ENCODE results near the gene C4orf51.
"Not testable (repeated sequence)": the region's sequence is repeated elsewhere in the genome, so short reads cannot be mapped to it uniquely, and the experiment has no call there.

C4orf51 gene

GRCh38 chr4:145679991-145680455, at the start of gene C4orf51:
Gene C4orf51 (plus strand): TSS chr4:145680146. CDS start chr4:145680204, 58 bp downstream.
- no peak within 1 kb of the TSS for H3K9ac ChIP-seq (ENCODE audit: low read depth in 1 of 2, low read length in 2 of 2)
- peak within 1 kb of the TSS; percentile 53 for H3K27ac ChIP-seq (ENCODE audit: low read depth, low read length)
- peak within 1 kb of the TSS; percentile 40 to 57 for H3K4me3 ChIP-seq (ENCODE audit: low read depth in 1 of 2, low read length in 2 of 2)
- H3K9me3 ChIP-seq (ENCODE audit: control insufficient read depth in 1 of 2, low read length in 2 of 2): no peaks in the 10 kb centered on the region
- H3K36me3 ChIP-seq (ENCODE audit: control insufficient read depth in 1 of 2, insufficient read depth in 2 of 2, low read length in 2 of 2): no peaks in the 10 kb centered on the region
- peaks cover 20% of the 10 kb centered on the region in 2 donors for H3K4me1 ChIP-seq (ENCODE audit: control insufficient read depth in 1 of 2, insufficient read depth in 2 of 2, low read length in 2 of 2)
- H3K27me3 ChIP-seq (ENCODE audit: control insufficient read depth in 1 of 2, insufficient read depth in 2 of 2, low read length in 2 of 2): no peaks in the 10 kb centered on the region

GRCh38 chr4:145635117-145635516, 44.8 kb upstream of the C4orf51 start:
- H3K36me3 ChIP-seq (ENCODE audit: control insufficient read depth in 1 of 2, insufficient read depth in 2 of 2, low read length in 2 of 2): peaks cover 5 to 8% of the 10 kb centered on the region in 2 donors
- H3K4me1 ChIP-seq (ENCODE audit: control insufficient read depth in 1 of 2, insufficient read depth in 2 of 2, low read length in 2 of 2): no peaks in the 10 kb centered on the region
- H3K27ac ChIP-seq (ENCODE audit: low read depth, low read length): no peak overlapping the region
- H3K27me3 ChIP-seq (ENCODE audit: control insufficient read depth in 1 of 2, insufficient read depth in 2 of 2, low read length in 2 of 2): no peaks in the 10 kb centered on the region
- no peaks in the 10 kb centered on the region for H3K9me3 ChIP-seq (ENCODE audit: control insufficient read depth in 1 of 2, low read length in 2 of 2)
- no peak overlapping the region for H3K9ac ChIP-seq (ENCODE audit: low read depth in 1 of 2, low read length in 2 of 2)
- H3K4me3 ChIP-seq (ENCODE audit: low read depth in 1 of 2, low read length in 2 of 2): no peak overlapping the region

DNA sequence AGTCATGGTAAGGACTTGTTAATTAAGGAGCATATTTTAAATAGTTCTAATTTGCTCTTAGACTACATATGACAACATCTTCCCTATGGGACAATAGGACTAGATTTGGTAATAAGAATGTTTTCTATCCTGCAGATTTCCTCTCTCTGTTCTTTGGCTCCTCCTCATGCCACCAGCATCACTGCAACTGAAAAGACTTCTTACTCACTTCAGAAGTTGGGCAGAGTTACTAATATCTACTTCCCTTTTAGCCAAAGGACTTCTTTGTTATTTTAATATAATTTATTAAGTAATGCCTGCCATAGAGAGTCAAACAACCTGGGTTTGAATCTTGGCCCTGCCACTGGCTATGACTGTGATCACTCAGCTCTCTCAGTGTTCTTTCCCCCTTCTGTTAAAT, 44.3 kb upstream of the C4orf51 start:
- H3K27me3 ChIP-seq (ENCODE audit: control insufficient read depth in 1 of 2, insufficient read depth in 2 of 2, low read length in 2 of 2): no peaks in the 10 kb centered on the region
- H3K27ac ChIP-seq (ENCODE audit: low read depth, low read length): no peak overlapping the region
- H3K4me1 ChIP-seq (ENCODE audit: control insufficient read depth in 1 of 2, insufficient read depth in 2 of 2, low read length in 2 of 2): no peaks in the 10 kb centered on the region
- no peak overlapping the region for H3K9ac ChIP-seq (ENCODE audit: low read depth in 1 of 2, low read length in 2 of 2)
- no peak overlapping the region for H3K4me3 ChIP-seq (ENCODE audit: low read depth in 1 of 2, low read length in 2 of 2)
- no peaks in the 10 kb centered on the region for H3K9me3 ChIP-seq (ENCODE audit: control insufficient read depth in 1 of 2, low read length in 2 of 2)
- peaks cover 5 to 8% of the 10 kb centered on the region in 2 donors for H3K36me3 ChIP-seq (ENCODE audit: control insufficient read depth in 1 of 2, insufficient read depth in 2 of 2, low read length in 2 of 2)

DNA sequence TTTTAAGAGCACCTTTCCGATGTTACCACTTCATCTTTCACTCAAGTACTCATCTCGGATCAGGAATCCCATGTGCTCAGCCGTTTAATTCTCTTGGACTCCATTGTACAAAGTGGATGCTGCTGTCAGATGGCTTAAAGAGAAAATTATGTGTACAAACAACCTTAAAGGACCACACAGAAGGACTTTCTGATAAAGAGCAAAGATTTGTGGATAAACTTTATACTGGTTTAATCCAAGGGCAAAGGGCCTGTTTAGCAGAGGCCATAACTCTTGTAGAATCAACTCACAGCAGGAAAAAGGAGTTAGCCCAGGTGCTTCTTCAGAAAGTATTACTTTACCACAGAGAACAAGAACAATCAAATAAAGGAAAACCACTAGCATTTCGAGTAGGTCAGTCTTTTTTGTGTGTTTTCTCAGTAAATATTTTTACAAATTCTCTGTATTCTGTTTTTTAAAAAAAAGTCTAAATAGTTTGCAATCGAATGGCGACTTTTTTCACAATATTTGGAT, 40.7 kb upstream of the C4orf51 start:
- Histone ChIP-seq H3K4me1 (ENCODE audit: control insufficient read depth in 1 of 2, insufficient read depth in 2 of 2, low read length in 2 of 2) (no peaks in the 10 kb centered on the region), H3K36me3 (ENCODE audit: control insufficient read depth in 1 of 2, insufficient read depth in 2 of 2, low read length in 2 of 2) (peaks cover 16 to 20% of the 10 kb centered on the region in 2 donors), H3K27me3 (ENCODE audit: control insufficient read depth in 1 of 2, insufficient read depth in 2 of 2, low read length in 2 of 2) (no peaks in the 10 kb centered on the region), H3K27ac (ENCODE audit: low read depth, low read length) (no peak overlapping the region), H3K9ac (ENCODE audit: low read depth in 1 of 2, low read length in 2 of 2) (no peak overlapping the region), H3K4me3 (ENCODE audit: low read depth in 1 of 2, low read length in 2 of 2) (no peak overlapping the region), H3K9me3 (ENCODE audit: control insufficient read depth in 1 of 2, low read length in 2 of 2) (no peaks in the 10 kb centered on the region)

GRCh38 chr4:145640236-145640635, 39.7 kb upstream of the C4orf51 start:
- not testable (repeated sequence) for H3K9me3 ChIP-seq (ENCODE audit: control insufficient read depth in 1 of 2, low read length in 2 of 2); H3K27ac ChIP-seq (ENCODE audit: low read depth, low read length); H3K9ac ChIP-seq (ENCODE audit: low read depth in 1 of 2, low read length in 2 of 2); H3K4me1 ChIP-seq (ENCODE audit: control insufficient read depth in 1 of 2, insufficient read depth in 2 of 2, low read length in 2 of 2); H3K4me3 ChIP-seq (ENCODE audit: low read depth in 1 of 2, low read length in 2 of 2); H3K27me3 ChIP-seq (ENCODE audit: control insufficient read depth in 1 of 2, insufficient read depth in 2 of 2, low read length in 2 of 2)
- H3K36me3 ChIP-seq (ENCODE audit: control insufficient read depth in 1 of 2, insufficient read depth in 2 of 2, low read length in 2 of 2): peaks cover 16 to 19% of the 10 kb centered on the region in 2 donors

DNA sequence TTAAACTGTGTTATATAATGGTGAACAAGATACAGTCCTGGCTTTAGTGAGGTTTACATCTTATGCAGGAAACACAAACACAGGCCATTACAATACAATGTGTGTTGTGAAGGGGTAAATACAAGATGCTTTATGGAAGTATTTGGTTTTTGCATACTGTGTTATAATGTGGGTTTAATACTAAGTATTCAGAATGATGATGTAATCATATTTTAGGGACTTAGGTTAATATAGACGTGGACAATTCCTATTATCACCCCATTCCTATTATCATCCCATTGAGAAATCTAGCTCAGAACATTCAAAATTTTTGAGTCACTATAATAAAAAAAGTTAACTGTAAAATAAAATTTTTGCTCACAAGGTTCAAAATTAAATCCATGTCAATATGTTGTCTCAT, 36.7 kb upstream of the C4orf51 start:
- Histone ChIP-seq H3K36me3 (ENCODE audit: control insufficient read depth in 1 of 2, insufficient read depth in 2 of 2, low read length in 2 of 2) (peaks cover 20 to 37% of the 10 kb centered on the region in 2 donors), H3K27me3 (ENCODE audit: control insufficient read depth in 1 of 2, insufficient read depth in 2 of 2, low read length in 2 of 2) (no peaks in the 10 kb centered on the region)

GRCh38 chr4:145644699-145645098, 35.2 kb upstream of the C4orf51 start:
- no peak overlapping the region for H3K27ac ChIP-seq (ENCODE audit: low read depth, low read length)
- no peaks in the 10 kb centered on the region for H3K9me3 ChIP-seq (ENCODE audit: control insufficient read depth in 1 of 2, low read length in 2 of 2)
- no peak overlapping the region for H3K4me3 ChIP-seq (ENCODE audit: low read depth in 1 of 2, low read length in 2 of 2)
- H3K27me3 ChIP-seq (ENCODE audit: control insufficient read depth in 1 of 2, insufficient read depth in 2 of 2, low read length in 2 of 2): no peaks in the 10 kb centered on the region
- H3K36me3 ChIP-seq (ENCODE audit: control insufficient read depth in 1 of 2, insufficient read depth in 2 of 2, low read length in 2 of 2): peaks cover 15 to 39% of the 10 kb centered on the region in 2 donors
- H3K4me1 ChIP-seq (ENCODE audit: control insufficient read depth in 1 of 2, insufficient read depth in 2 of 2, low read length in 2 of 2): no peaks in the 10 kb centered on the region
- H3K9ac ChIP-seq (ENCODE audit: low read depth in 1 of 2, low read length in 2 of 2): no peak overlapping the region

More for the DNA sequence above, 36.7 kb upstream of the C4orf51 start:
- Histone ChIP-seq H3K27ac (ENCODE audit: low read depth, low read length) (no peak overlapping the region), H3K4me3 (ENCODE audit: low read depth in 1 of 2, low read length in 2 of 2) (no peak overlapping the region), H3K9me3 (ENCODE audit: control insufficient read depth in 1 of 2, low read length in 2 of 2) (no peaks in the 10 kb centered on the region), H3K4me1 (ENCODE audit: control insufficient read depth in 1 of 2, insufficient read depth in 2 of 2, low read length in 2 of 2) (no peaks in the 10 kb centered on the region), H3K9ac (ENCODE audit: low read depth in 1 of 2, low read length in 2 of 2) (no peak overlapping the region)

GRCh38 chr4:145656156-145656555, 23.8 kb upstream of the C4orf51 start:
- Histone ChIP-seq H3K4me3 (ENCODE audit: low read depth in 1 of 2, low read length in 2 of 2) (no peak overlapping the region), H3K9me3 (ENCODE audit: control insufficient read depth in 1 of 2, low read length in 2 of 2) (no peaks in the 10 kb centered on the region), H3K9ac (ENCODE audit: low read depth in 1 of 2, low read length in 2 of 2) (no peak overlapping the region), H3K36me3 (ENCODE audit: control insufficient read depth in 1 of 2, insufficient read depth in 2 of 2, low read length in 2 of 2) (peaks cover 19 to 40% of the 10 kb centered on the region in 2 donors), H3K4me1 (ENCODE audit: control insufficient read depth in 1 of 2, insufficient read depth in 2 of 2, low read length in 2 of 2) (no peaks in the 10 kb centered on the region), H3K27me3 (ENCODE audit: control insufficient read depth in 1 of 2, insufficient read depth in 2 of 2, low read length in 2 of 2) (no peaks in the 10 kb centered on the region), H3K27ac (ENCODE audit: low read depth, low read length) (no peak overlapping the region)

DNA sequence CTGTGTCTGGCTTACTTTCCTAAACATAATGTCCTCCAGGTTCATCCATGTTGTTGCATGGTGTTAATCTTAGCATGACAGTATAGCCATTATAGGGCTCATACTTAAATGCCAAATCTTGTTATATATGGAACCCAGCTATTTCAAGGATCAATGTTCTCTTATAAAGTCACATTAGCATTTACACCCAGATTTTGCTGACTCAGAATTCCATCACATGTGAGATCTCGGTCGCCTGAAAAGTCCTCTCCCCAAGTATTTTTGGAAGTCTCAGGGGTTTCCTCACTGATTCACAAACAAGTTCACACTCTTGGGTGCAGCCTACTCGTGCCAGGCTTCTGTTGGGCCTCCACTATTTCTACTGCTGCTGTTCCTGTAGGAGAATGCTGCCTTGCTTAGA, 19.9 kb upstream of the C4orf51 start:
- Histone ChIP-seq H3K9ac (ENCODE audit: low read depth in 1 of 2, low read length in 2 of 2) (no peak overlapping the region), H3K4me3 (ENCODE audit: low read depth in 1 of 2, low read length in 2 of 2) (no peak overlapping the region), H3K4me1 (ENCODE audit: control insufficient read depth in 1 of 2, insufficient read depth in 2 of 2, low read length in 2 of 2) (no peaks in the 10 kb centered on the region), H3K27ac (ENCODE audit: low read depth, low read length) (no peak overlapping the region), H3K9me3 (ENCODE audit: control insufficient read depth in 1 of 2, low read length in 2 of 2) (no peaks in the 10 kb centered on the region), H3K27me3 (ENCODE audit: control insufficient read depth in 1 of 2, insufficient read depth in 2 of 2, low read length in 2 of 2) (no peaks in the 10 kb centered on the region), H3K36me3 (ENCODE audit: control insufficient read depth in 1 of 2, insufficient read depth in 2 of 2, low read length in 2 of 2) (peaks cover 14 to 19% of the 10 kb centered on the region in 2 donors)

- Histone ChIP-seq H3K9ac (ENCODE audit: low read depth in 1 of 2, low read length in 2 of 2) (no peak overlapping the region), H3K9me3 (ENCODE audit: control insufficient read depth in 1 of 2, low read length in 2 of 2) (no peaks in the 10 kb centered on the region), H3K4me1 (ENCODE audit: control insufficient read depth in 1 of 2, insufficient read depth in 2 of 2, low read length in 2 of 2) (no peaks in the 10 kb centered on the region), H3K27ac (ENCODE audit: low read depth, low read length) (no peak overlapping the region), H3K27me3 (ENCODE audit: control insufficient read depth in 1 of 2, insufficient read depth in 2 of 2, low read length in 2 of 2) (no peaks in the 10 kb centered on the region), H3K4me3 (ENCODE audit: low read depth in 1 of 2, low read length in 2 of 2) (no peak overlapping the region), H3K36me3 (ENCODE audit: control insufficient read depth in 1 of 2, insufficient read depth in 2 of 2, low read length in 2 of 2) (peaks cover 0 to 6% of the 10 kb centered on the region in 2 donors)
Observed at GRCh38 chr4:145663194-145663593, 16.8 kb upstream of the C4orf51 start.

DNA sequence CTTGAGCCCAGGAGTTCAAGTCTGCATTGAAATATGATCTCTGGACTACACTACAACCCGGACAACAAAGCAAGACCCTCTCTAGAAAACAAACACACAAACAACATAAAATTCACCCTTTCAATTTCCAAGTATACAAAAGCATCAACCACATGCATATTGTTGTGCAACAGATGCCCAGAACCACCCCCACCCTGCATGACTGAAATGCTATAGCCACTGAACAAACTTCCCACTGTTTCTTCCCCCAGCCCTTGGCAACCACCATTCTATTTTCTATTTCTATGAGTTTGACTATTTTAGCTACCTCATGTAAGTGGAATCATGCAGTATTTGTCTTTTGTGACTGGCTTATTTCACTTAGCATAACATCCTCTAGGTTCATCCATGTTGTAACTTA, 14.2 kb upstream of the C4orf51 start:
- H3K4me3 ChIP-seq (ENCODE audit: low read depth in 1 of 2, low read length in 2 of 2): no peak overlapping the region
- no peaks in the 10 kb centered on the region for H3K36me3 ChIP-seq (ENCODE audit: control insufficient read depth in 1 of 2, insufficient read depth in 2 of 2, low read length in 2 of 2)
- no peaks in the 10 kb centered on the region for H3K4me1 ChIP-seq (ENCODE audit: control insufficient read depth in 1 of 2, insufficient read depth in 2 of 2, low read length in 2 of 2)
- H3K9me3 ChIP-seq (ENCODE audit: control insufficient read depth in 1 of 2, low read length in 2 of 2): no peaks in the 10 kb centered on the region
- H3K27ac ChIP-seq (ENCODE audit: low read depth, low read length): no peak overlapping the region
- no peaks in the 10 kb centered on the region for H3K27me3 ChIP-seq (ENCODE audit: control insufficient read depth in 1 of 2, insufficient read depth in 2 of 2, low read length in 2 of 2)
- no peak overlapping the region for H3K9ac ChIP-seq (ENCODE audit: low read depth in 1 of 2, low read length in 2 of 2)
